GM18499 (cell line): ENCODE measurements around the gene PFKP.
"Not testable (repeated sequence)": the region's sequence is repeated elsewhere in the genome, so short reads cannot be mapped to it uniquely, and the experiment has no call there.

Experiments
- ATAC-seq: cut with Tn5 transposase; IDR thresholded peaks from one replicate; pipeline ENCODE4 v1.9.1; 2021; ENCODE audit warnings: moderate number of reproducible peaks; ENCODE audit not compliant: insufficient read depth, unreplicated experiment

The PFKP gene

GRCh38 chr10:3094609-3095036 lies 27.3 kb downstream of the PFKP start:
- ATAC-seq = no peak

GRCh38 chr10:3095373-3096139 lies 28.2 kb downstream of the PFKP start:
- ATAC-seq = no peak

DNA sequence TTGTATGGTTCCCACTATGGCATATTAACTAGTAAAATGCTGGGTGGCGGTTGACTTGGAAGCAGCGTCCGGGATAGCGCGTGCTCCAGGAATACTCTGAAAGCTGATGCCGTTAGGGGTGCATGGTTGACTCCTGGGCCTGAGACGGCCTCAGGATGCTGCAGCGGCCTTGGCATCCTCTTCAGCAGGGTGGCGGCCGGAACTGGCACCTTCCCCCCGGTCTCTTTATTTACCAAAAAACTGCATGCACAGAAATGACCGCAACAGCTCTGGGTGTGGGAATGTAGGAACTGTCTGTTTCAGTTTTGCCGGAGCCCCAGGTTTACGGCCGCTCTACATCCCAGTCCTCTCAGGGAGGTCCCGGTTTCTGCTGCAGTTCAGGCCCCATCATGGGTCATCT lies 28.8 kb downstream of the PFKP start:
- no peak for ATAC-seq

DNA sequence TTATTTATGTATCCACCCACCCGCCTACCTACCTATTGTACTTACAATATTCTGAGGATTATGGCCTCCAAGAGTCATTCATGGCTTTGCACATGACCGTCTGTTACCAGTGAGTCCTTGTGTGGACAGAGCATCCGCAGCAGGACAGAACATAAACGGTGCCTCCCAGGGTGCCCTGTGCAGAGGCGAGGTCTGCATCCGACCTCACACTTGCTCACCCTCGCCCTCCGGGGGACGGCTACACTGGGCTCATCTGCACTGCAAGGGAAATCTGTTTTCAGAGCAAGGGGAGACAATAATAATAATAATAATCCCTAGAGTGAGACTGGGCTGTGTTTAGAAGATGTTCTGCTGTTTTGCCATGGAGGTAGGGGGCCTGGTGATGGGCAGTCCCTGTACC lies 29.8 kb downstream of the PFKP start:
- no peak for ATAC-seq

DNA sequence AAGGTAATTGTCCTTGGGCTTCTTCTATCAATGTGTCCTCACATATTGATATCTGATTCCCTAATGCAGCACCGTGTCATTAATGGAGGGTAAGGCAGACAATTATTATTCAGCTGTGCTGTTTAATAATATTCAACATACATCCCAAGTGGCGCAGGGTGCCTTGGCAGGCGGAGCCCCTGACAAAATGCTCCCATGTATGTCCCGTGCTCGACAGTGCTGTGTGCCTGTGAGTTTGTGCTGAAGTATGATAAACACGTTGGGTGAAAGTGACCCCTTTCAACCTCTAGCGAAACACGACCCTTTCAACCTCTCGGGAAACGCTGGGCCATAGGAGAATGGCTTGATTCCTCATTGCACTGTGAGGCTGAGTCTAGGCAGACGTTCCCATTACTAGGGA lies 31.3 kb downstream of the PFKP start:
- no peak for ATAC-seq

DNA sequence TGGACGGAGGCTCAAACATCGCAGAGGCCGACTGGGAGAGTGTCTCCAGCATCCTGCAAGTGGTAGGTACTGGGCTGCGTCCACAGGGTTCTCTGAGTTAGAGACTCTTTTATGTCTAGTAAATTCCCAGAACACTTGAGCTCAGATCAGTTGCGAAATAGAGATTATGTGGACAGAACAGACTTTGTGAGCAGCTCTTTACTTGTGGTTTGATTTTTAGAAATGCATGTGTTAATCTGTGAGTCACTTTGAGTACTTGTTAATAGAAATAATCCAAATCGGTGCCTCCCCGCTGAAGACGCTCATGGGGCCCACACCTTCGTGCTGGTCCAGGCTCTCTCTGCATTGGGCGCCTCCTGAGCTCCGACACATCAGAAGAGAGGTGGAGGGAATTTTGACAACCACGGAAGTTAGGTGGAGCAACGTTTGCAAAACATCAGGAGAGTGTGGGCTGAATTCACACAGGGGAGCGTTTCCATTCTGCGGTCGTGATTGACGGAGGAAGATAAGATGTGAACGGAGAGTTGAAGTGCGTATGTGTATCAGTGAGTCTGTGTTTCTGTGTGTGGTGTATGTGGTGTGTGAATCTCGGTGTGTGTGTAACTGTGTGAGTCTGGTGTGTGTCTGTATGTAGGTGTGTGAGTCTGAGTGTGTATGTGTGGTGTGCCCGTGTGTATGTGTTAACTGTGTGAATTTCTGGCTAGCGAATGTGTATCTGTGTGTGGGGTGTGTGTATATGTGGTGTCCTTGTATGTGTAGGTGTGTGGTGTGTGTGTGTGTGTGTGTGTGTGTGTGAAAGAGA lies 32.1 kb downstream of the PFKP start:
- no peak for ATAC-seq

GRCh38 chr10:3100093-3100792 lies 32.9 kb downstream of the PFKP start:
- ATAC-seq = no peak

DNA sequence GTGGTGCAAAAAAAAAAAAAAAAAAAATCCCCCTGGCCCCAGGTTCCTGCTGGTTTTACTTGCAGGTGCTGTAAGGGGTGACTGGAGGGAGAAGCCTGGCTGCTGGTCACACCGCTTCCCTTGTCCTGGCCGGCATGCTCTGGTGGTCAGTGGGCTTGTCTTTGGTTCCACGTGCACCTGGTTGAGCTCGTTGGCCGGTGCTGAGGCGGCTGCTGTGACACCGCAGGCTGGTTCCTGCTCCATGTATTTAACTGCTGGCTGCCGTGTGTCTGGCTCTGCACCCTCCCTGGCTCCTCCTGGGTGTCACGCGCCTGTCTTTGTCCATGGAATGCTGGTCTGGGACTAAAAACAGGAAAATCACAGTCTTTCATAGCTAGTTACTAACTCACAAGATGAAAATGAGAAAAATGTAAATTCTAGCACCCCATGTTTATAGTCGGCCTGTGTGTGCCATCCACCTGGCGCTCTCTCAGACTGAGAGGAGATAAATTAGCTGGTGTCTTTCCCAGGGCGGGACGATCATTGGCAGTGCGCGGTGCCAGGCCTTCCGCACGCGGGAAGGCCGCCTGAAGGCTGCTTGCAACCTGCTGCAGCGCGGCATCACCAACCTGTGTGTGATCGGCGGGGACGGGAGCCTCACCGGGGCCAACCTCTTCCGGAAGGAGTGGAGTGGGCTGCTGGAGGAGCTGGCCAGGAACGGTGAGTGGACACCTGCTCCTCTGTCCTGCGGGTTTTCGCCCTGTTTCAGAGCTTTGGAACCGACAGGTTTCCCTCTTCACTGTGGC lies 33.7 kb downstream of the PFKP start:
- ATAC-seq = no peak

DNA sequence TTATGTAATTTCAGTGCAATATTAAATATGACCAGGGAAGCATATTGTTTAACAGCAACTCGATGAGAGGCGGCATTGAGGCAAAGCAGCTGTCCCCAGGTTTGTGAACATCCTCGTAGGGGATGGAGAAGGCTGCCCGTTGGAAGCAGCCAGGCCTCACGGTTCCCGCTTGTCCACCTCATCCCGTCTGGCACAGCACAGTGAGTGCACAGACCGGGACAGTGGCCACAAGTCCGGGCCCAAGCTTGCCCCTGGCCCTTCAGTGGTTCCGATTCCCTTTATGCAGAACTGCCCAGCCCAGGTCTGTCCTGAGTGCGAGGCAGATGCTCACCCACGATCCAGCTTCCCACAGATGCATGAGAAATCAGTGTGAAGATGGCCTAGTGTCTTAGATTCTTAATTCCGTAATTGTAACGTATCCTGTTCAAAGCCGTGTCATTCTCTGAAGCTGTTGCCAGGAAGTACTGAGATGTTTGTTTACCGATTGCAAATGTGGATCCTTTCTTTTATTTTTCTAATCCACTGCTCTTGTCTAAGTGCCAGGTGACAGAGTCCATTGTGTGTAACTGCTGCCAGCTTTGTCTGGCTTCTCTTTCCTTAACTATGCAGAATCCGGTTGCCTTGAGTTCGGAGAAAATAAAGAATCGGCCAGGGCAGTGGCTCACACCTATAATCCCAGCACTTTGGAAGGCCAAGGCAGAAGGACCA lies 35.5 kb downstream of the PFKP start:
- ATAC-seq = no peak

GRCh38 chr10:3103646-3104045 lies 36.3 kb downstream of the PFKP start:
- ATAC-seq = no peak

DNA sequence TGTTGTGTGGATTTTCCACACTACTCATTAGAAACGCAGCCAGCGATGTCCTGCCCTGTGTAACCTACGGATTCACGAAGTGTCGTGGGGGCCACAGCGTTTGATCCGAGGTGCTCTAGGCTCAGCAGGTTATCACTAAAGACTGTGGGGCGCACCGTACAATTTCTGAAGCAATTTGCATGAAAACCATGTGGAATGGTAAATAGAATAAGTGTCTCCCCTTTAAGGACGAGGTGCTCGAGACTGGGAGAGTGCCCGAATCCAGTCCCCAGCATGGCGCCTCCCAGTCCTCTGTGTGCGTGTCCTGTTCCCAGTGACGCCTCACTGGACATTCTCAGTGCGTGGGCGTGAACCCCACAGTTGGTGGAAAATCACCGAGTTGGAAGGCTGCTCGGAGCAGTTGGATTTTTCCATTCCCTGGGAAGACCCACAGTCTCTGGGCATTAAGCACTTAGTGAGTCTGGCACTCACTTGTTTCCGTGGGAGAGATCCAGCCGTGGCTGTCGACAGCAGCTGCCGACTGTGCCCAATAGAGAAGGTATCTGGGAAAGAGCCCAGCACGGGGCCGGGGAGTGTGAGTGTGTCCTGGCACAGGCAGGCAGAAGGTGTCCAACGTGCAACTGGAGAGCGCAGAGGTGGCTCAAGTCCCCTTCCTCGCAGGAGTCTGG lies 37.0 kb downstream of the PFKP start:
- ATAC-seq = no peak

GRCh38 chr10:3105166-3105565 lies 37.8 kb downstream of the PFKP start:
- ATAC-seq = no peak

DNA sequence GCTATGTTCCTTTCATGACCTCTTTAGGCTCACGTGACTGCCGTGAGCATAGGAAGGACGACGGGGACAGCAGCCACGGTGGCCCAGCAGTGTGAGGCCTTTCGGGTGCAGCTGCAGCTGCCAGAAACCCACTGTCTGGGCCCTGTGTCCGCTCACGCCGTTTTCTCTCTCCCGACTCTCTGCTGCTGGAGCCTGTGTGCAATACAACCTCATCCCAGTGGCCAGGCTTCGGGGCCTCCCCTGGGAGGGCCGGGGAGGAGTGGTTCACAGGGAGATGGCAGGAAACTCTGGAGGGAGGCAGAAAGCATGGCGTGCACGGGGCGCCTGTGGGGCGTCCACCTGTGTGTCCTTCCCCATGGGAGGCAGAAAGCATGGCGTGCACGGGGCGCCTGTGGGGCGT lies 38.6 kb downstream of the PFKP start:
- no peak for ATAC-seq

- not testable (repeated sequence) for ATAC-seq
Observed at GRCh38 chr10:3106328-3106727, 39.0 kb downstream of the PFKP start.

DNA sequence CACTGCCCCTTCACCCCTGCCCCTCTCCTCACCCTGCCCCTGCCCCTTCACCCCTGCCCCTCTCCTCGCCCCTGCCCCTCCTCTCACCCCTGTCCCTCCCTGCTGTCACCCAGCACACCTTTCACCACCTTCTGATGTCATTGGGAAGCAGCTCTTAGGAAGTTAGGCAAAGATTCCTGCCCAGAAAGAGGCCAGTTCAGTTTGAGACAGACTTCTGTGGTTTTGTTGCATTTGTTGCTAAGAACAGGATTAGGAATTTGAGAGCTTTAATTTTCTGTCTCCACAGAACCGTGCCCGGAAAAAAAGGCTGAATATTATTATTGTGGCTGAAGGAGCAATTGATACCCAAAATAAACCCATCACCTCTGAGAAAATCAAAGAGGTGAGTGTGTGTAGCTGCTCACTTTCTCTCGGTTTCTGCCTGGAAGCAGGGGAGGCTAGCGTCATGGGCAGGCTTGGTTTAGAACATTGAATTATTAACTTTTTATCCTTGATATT lies 39.6 kb downstream of the PFKP start:
- no peak for ATAC-seq

DNA sequence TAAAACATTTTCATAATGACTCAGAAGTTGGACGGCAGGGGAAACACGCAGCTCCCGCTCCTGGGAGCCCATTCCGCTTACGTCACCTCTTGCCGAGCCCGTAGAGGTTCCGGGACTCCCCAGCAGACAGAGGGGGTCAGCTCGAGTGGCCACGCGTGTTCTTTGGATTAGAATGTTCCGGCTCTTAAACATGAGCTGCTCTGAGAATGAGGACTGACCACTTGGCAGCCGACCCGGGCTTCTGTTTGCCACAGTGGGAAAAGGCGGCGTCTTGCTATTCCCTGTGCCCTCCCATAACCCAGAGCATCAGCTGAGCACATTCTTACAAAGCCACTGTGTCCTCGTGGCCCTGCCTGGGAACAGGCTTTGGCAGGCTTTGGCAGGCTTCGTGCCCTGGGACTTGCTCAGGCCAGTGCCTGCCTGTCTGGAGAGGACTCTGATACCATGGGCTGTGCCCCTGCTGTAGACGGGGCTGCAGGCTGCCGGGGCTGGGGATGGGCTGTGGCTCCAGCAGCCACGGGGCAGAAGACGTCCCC lies 40.1 kb downstream of the PFKP start:
- no peak for ATAC-seq

- no peak for ATAC-seq
Observed at GRCh38 chr10:3108033-3108432, 40.7 kb downstream of the PFKP start.

DNA sequence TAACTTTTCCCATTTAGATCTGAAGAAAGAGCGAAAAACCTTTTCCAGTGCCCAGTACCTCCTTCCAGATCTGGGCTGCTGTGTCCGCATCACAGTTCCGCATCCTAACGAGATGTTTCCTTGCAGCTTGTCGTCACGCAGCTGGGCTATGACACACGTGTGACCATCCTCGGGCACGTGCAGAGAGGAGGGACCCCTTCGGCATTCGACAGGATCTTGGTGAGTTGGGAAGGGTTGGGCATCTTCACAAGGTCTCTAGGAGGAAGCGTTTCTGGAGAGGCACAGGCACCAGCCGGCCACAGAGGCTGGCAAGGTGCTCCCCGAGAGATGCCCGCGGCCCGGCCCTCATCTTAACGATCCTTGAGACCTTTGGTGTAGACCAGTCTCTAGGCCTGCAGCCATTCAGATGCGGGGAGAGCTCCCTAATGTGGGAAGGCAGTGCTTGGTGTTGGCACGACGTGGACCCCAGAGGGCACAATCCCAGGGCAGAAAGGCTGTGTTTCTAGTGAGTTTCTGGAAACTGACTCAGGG lies 41.3 kb downstream of the PFKP start:
- no peak for ATAC-seq

DNA sequence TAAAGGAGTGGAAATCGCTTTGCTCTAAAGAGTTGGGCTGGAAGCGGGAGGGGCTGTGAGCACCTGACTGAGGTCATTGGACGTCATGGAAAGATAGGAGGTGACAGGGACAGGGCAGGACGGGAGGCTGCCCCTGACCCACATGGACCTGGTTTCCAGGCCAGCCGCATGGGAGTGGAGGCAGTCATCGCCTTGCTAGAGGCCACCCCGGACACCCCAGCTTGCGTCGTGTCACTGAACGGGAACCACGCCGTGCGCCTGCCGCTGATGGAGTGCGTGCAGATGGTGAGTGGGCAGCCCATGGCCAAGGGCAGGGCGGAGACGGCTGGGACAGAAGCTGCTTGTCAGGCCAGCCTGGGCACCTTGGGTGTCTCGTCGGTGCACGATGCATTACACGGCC lies 41.8 kb downstream of the PFKP start:
- ATAC-seq = no peak
